ENCODE measurements around the gene EFCAB6.

DNA sequence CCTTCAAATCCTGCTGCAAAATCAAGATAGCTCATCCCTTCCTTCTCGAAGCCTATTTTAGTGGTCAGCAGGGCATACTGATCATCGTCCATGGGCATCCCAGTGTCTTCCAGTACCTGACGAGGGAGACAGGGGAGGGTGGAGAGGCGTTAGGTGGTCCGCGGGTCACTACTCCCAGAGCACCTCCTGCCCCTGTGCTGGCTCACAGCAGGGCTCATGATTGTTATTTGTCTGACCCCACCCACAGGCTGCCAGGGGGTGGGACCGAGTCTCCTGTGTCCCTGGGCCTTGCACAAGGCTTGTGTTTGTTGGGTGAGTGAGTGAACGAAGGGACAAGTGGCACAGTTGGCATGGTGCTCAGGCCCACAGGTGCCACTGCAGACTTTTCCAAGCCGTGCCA, 177.0 kb downstream of the EFCAB6 start:
- TF ChIP-seq, protein P1, sequence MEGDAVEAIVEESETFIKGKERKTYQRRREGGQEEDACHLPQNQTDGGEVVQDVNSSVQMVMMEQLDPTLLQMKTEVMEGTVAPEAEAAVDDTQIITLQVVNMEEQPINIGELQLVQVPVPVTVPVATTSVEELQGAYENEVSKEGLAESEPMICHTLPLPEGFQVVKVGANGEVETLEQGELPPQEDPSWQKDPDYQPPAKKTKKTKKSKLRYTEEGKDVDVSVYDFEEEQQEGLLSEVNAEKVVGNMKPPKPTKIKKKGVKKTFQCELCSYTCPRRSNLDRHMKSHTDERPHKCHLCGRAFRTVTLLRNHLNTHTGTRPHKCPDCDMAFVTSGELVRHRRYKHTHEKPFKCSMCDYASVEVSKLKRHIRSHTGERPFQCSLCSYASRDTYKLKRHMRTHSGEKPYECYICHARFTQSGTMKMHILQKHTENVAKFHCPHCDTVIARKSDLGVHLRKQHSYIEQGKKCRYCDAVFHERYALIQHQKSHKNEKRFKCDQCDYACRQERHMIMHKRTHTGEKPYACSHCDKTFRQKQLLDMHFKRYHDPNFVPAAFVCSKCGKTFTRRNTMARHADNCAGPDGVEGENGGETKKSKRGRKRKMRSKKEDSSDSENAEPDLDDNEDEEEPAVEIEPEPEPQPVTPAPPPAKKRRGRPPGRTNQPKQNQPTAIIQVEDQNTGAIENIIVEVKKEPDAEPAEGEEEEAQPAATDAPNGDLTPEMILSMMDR (IDR thresholded peaks at IDR 0.05): no peak
- no peak for TF ChIP-seq POLR2A (IDR thresholded peaks at IDR 0.05)

Data from right lobe of liver (tissue), 4 donors.